SK-N-SH treated with all-trans-retinoic acid at 6 μM for 48 hours (cell line): ENCODE data around the gene NRAP.

ENCODE experiments used
- ATAC-seq: fragments of 200-7000 bp; cut with Tn5 transposase; 3 replicates; pipeline ENCODE4 v1.9.1; 2020; ENCODE audit warnings: mild to moderate bottlenecking, moderate library complexity
- ARNTL ChIP-seq: fragments of 450-650 bp; formaldehyde crosslinking; IDR thresholded peaks from 2 replicates; pipeline ENCODE4 v1.5.0; 2020; ENCODE audit warnings: low read depth, mild to moderate bottlenecking, moderate library complexity, borderline replicate concordance
- BACH2 ChIP-seq: fragments of 250-450 bp; sonication (Bioruptor Pico); IDR thresholded peaks from 2 replicates; pipeline ENCODE4 v1.9.0; 2021; ENCODE audit warnings: mild to moderate bottlenecking, borderline replicate concordance
- CREB5 ChIP-seq: fragments of 250-450 bp; sonication (Bioruptor Pico); IDR thresholded peaks from 2 replicates; pipeline ENCODE4 v1.5.1; 2020; ENCODE audit warnings: low read depth, mild to moderate bottlenecking, moderate library complexity
- CSDC2 ChIP-seq: fragments of 250-450 bp; sonication (Bioruptor Pico); IDR thresholded peaks from 2 replicates; pipeline ENCODE4 v1.5.0; 2020; ENCODE audit warnings: mild to moderate bottlenecking, moderate library complexity
- CSRNP3 ChIP-seq: fragments of 250-450 bp; sonication (Bioruptor Pico); IDR thresholded peaks from 2 replicates; pipeline ENCODE4 v1.5.1; 2021; ENCODE audit warnings: mild to moderate bottlenecking, moderate library complexity
- ESRRG ChIP-seq: fragments of 250-450 bp; sonication (Bioruptor Pico); IDR thresholded peaks from 2 replicates; pipeline ENCODE4 v1.6.1; 2021; ENCODE audit warnings: mild to moderate bottlenecking
- GLIS3 ChIP-seq: fragments of 250-450 bp; sonication (Bioruptor Pico); IDR thresholded peaks from 2 replicates; pipeline ENCODE4 v1.5.0; 2020; ENCODE audit warnings: mild to moderate bottlenecking, moderate library complexity
- OSR1 ChIP-seq: fragments of 250-450 bp; sonication (Bioruptor Pico); IDR thresholded peaks from 2 replicates; pipeline ENCODE4 v1.8.0; 2022; ENCODE audit warnings: moderate library complexity, mild to moderate bottlenecking, inconsistent platforms
- POU6F1 ChIP-seq: fragments of 250-450 bp; sonication (Bioruptor Pico); IDR thresholded peaks from 2 replicates; pipeline ENCODE4 v1.8.0; 2021; ENCODE audit warnings: low read depth, mild to moderate bottlenecking, moderate library complexity, borderline replicate concordance
- PPARA ChIP-seq: fragments of 250-450 bp; sonication (Bioruptor Pico); IDR thresholded peaks from 2 replicates; pipeline ENCODE4 v1.5.0; 2020; ENCODE audit warnings: mild to moderate bottlenecking, borderline replicate concordance
- RARB ChIP-seq: fragments of 250-450 bp; sonication (Bioruptor Pico); IDR thresholded peaks from 2 replicates; pipeline ENCODE4 v1.8.0; 2021; ENCODE audit warnings: mild to moderate bottlenecking, moderate library complexity
- SNAI2 ChIP-seq: fragments of 250-450 bp; sonication (Bioruptor Pico); IDR thresholded peaks from 2 replicates; pipeline ENCODE4 v1.5.0; 2020; ENCODE audit warnings: mild to moderate bottlenecking, moderate library complexity
- TCF4 ChIP-seq: fragments of 250-450 bp; sonication (Bioruptor Pico); IDR thresholded peaks from 2 replicates; pipeline ENCODE4 v1.8.0; 2021; ENCODE audit warnings: mild to moderate bottlenecking, moderate library complexity, borderline replicate concordance
- TOX ChIP-seq: fragments of 250-450 bp; sonication (Bioruptor Pico); IDR thresholded peaks from 2 replicates; pipeline ENCODE4 v1.8.0; 2021; ENCODE audit warnings: mild to moderate bottlenecking, moderate library complexity, borderline replicate concordance
- TSHZ2 ChIP-seq: fragments of 250-450 bp; sonication (Bioruptor Pico); IDR thresholded peaks from 2 replicates; pipeline ENCODE4 v1.5.0; 2020; ENCODE audit warnings: mild to moderate bottlenecking, moderate library complexity
- ZC3H10 ChIP-seq: fragments of 250-450 bp; sonication (Bioruptor Pico); IDR thresholded peaks from 2 replicates; pipeline ENCODE4 v1.5.1; 2021; ENCODE audit warnings: mild to moderate bottlenecking, moderate library complexity
- ZFP3 ChIP-seq: fragments of 250-450 bp; sonication (Bioruptor Pico); IDR thresholded peaks from 2 replicates; pipeline ENCODE4 v1.5.0; 2020; ENCODE audit warnings: mild to moderate bottlenecking, moderate library complexity
- ZFP30 ChIP-seq: fragments of 450-650 bp; formaldehyde crosslinking; IDR thresholded peaks from 2 replicates; pipeline ENCODE4 v1.5.0; 2022; ENCODE audit warnings: mild to moderate bottlenecking, moderate library complexity
- ZNF565 ChIP-seq: fragments of 450-650 bp; formaldehyde crosslinking; conservative IDR thresholded peaks from 2 replicates; pipeline ENCODE4 v1.5.0; 2020; ENCODE audit warnings: low read depth, mild to moderate bottlenecking, moderate library complexity
- ZNF70 ChIP-seq: fragments of 450-650 bp; formaldehyde crosslinking; IDR thresholded peaks from 2 replicates; pipeline ENCODE4 v1.5.0; 2020; ENCODE audit warnings: mild to moderate bottlenecking, moderate library complexity
- ZNF8 ChIP-seq: fragments of 450-650 bp; formaldehyde crosslinking; IDR thresholded peaks from 2 replicates; pipeline ENCODE4 v1.5.0; 2020; ENCODE audit warnings: mild to moderate bottlenecking, moderate library complexity

The NRAP gene

GRCh38 chr10:113578773-113579172, 85.1 kb downstream of the NRAP start:
- ATAC-seq = no peak
- no peak for TF ChIP-seq CREB5 (CRISPR knock-in tag)
- TF ChIP-seq CSRNP3 (CRISPR knock-in tag) = no peak
- no peak for TF ChIP-seq GLIS3

- 0 out of 3 replicates have a peak, but pooled peaks have one; percentile 47 for ATAC-seq
Measured at GRCh38 chr10:113576852-113577251, 87.0 kb downstream of the NRAP start.

GRCh38 chr10:113573368-113573767, 90.5 kb downstream of the NRAP start:
- no peak for ATAC-seq
- TF ChIP-seq ARNTL (no peak), TOX (CRISPR knock-in tag) (no peak), ESRRG (no peak), ZNF8 (no peak)

More at GRCh38 chr10:113576852-113577251, 87.0 kb downstream of the NRAP start:
- TF ChIP-seq ZNF8 (no peak), ZFP3 (no peak), SNAI2 (CRISPR knock-in tag) (no peak), RARB (no peak), OSR1 (no peak), BACH2 (CRISPR knock-in tag) (no peak), POU6F1 (CRISPR knock-in tag) (no peak), TCF4 (CRISPR knock-in tag) (no peak)

- no peak for ATAC-seq
- no peak for TF ChIP-seq CSDC2 (CRISPR knock-in tag)
- TF ChIP-seq OSR1 = no peak
- no peak for TF ChIP-seq TCF4 (CRISPR knock-in tag)
- TF ChIP-seq SNAI2 (CRISPR knock-in tag) = no peak
- no peak for TF ChIP-seq GLIS3
- no peak for TF ChIP-seq BACH2 (CRISPR knock-in tag)
- TF ChIP-seq ZFP30 (CRISPR knock-in tag) = no peak
- TF ChIP-seq POU6F1 (CRISPR knock-in tag) = no peak
- TF ChIP-seq PPARA (CRISPR knock-in tag) = no peak
- no peak for TF ChIP-seq ZNF565 (CRISPR knock-in tag)
- no peak for TF ChIP-seq TOX (CRISPR knock-in tag)
Measured at GRCh38 chr10:113572520-113573290, 91.1 kb downstream of the NRAP start.

GRCh38 chr10:113569576-113569975, 94.3 kb downstream of the NRAP start:
- no peak for ATAC-seq
- TF ChIP-seq TSHZ2 (CRISPR knock-in tag) = no peak
- TF ChIP-seq CSRNP3 (CRISPR knock-in tag) = no peak
- no peak for TF ChIP-seq BACH2 (CRISPR knock-in tag)
- TF ChIP-seq GLIS3 = no peak
- TF ChIP-seq SNAI2 (CRISPR knock-in tag) = no peak
- TF ChIP-seq ZC3H10 (CRISPR knock-in tag) = no peak
- TF ChIP-seq ZNF70 (CRISPR knock-in tag) = no peak
- TF ChIP-seq ZNF565 (CRISPR knock-in tag) = no peak
- TF ChIP-seq ZFP30 (CRISPR knock-in tag) = no peak
- no peak for TF ChIP-seq RARB
- TF ChIP-seq CSDC2 (CRISPR knock-in tag) = no peak
- no peak for TF ChIP-seq ARNTL
- no peak for TF ChIP-seq ZNF8
- no peak for TF ChIP-seq TCF4 (CRISPR knock-in tag)
- TF ChIP-seq PPARA (CRISPR knock-in tag) = no peak
- no peak for TF ChIP-seq TOX (CRISPR knock-in tag)
